HG03520 (cell line): Measurements from ENCODE around the gene TTC28.

Experiments used
- ATAC-seq: cut with Tn5 transposase; IDR thresholded peaks from one replicate; pipeline ENCODE4 v1.9.1; 2021; ENCODE audit warnings: mild to moderate bottlenecking, moderate library complexity; ENCODE audit not compliant: unreplicated experiment

Gene TTC28

GRCh38 chr22:27984723-27985122, 694.9 kb downstream of the TTC28 start:
- no peak for ATAC-seq

- ATAC-seq = no peak
These were observed 695.5 kb downstream of the TTC28 start for GRCh38 chr22:27984001-27984695.

- ATAC-seq = no peak
These were observed 696.3 kb downstream of the TTC28 start for GRCh38 chr22:27983361-27983791.

GRCh38 chr22:27982630-27983180, 696.9 kb downstream of the TTC28 start:
- no peak for ATAC-seq

- ATAC-seq = no peak
These were observed 697.5 kb downstream of the TTC28 start for GRCh38 chr22:27982106-27982505.

- no peak for ATAC-seq
These were observed 699.1 kb downstream of the TTC28 start for GRCh38 chr22:27980424-27981148.

GRCh38 chr22:27978802-27979201, 700.8 kb downstream of the TTC28 start:
- ATAC-seq = no peak

- ATAC-seq = no peak
These were observed 701.3 kb downstream of the TTC28 start for GRCh38 chr22:27978317-27978716.

GRCh38 chr22:27976586-27976985, 703.1 kb downstream of the TTC28 start:
- ATAC-seq = no peak

GRCh38 chr22:27975381-27976013, 704.1 kb downstream of the TTC28 start:
- ATAC-seq = no peak

GRCh38 chr22:27973846-27974245, 705.8 kb downstream of the TTC28 start:
- no peak for ATAC-seq

- no peak for ATAC-seq
These were observed 706.6 kb downstream of the TTC28 start for GRCh38 chr22:27972732-27973698.

GRCh38 chr22:27971926-27972325, 707.7 kb downstream of the TTC28 start:
- ATAC-seq = no peak

- ATAC-seq = no peak
These were observed 708.9 kb downstream of the TTC28 start for GRCh38 chr22:27970596-27971220.

- no peak for ATAC-seq
These were observed 713.2 kb downstream of the TTC28 start for GRCh38 chr22:27966168-27967064.

GRCh38 chr22:27962268-27963044, 717.2 kb downstream of the TTC28 start:
- ATAC-seq = no peak

GRCh38 chr22:27961680-27962079, 718.0 kb downstream of the TTC28 start:
- no peak for ATAC-seq

GRCh38 chr22:27961182-27961581, 718.5 kb downstream of the TTC28 start:
- ATAC-seq = no peak
